ENCODE measurements around the gene LIPJ.

The LIPJ gene

GRCh38 chr10:88598055-88598454 lies 11.5 kb downstream of the LIPJ start:
- DNase-seq = no peak

- no peak for DNase-seq
These were observed 21.6 kb downstream of the LIPJ start for GRCh38 chr10:88608052-88608732.

- DNase-seq = no peak
These were observed 22.2 kb downstream of the LIPJ start for GRCh38 chr10:88608780-88609179.

- no peak for DNase-seq
These were observed 29.9 kb downstream of the LIPJ start for GRCh38 chr10:88616250-88616977.

GRCh38 chr10:88617772-88618300 lies 31.3 kb downstream of the LIPJ start:
- DNase-seq = no peak

- DNase-seq = no peak
These were observed 31.9 kb downstream of the LIPJ start for GRCh38 chr10:88618496-88618895.

- DNase-seq = no peak
These were observed 33.9 kb downstream of the LIPJ start for GRCh38 chr10:88620441-88620840.

- no peak for DNase-seq
These were observed 37.3 kb downstream of the LIPJ start for GRCh38 chr10:88623835-88624234.

- DNase-seq = no peak
These were observed 38.3 kb downstream of the LIPJ start for GRCh38 chr10:88624840-88625239.

GRCh38 chr10:88640186-88640585 lies 53.6 kb downstream of the LIPJ start:
- DNase-seq = no peak

- no peak for DNase-seq
These were observed 55.6 kb downstream of the LIPJ start for GRCh38 chr10:88642209-88642608.

- no peak for DNase-seq
These were observed 56.4 kb downstream of the LIPJ start for GRCh38 chr10:88642963-88643362.

GRCh38 chr10:88647061-88647615 lies 60.6 kb downstream of the LIPJ start:
- no peak for DNase-seq

GRCh38 chr10:88651101-88651551 lies 64.6 kb downstream of the LIPJ start:
- DNase-seq = no peak

- no peak for DNase-seq
These were observed 66.1 kb downstream of the LIPJ start for GRCh38 chr10:88652616-88653015.

Data from NCI-H1436 (cell line).